HK-2 (cell line): ENCODE measurements around the gene DAAM2.

Source experiments
- DNase-seq: peaks from one replicate; pipeline ENCODE4 v3.0.0-alpha.2; 2018; ENCODE audit not compliant: unreplicated experiment

Gene DAAM2

GRCh38 chr6:39791850-39792539 lies at the start of gene DAAM2:
DAAM2 (plus strand) TSS chr6:39792376; CDS start chr6:39856303, 63,927 bp downstream.
- DNase-seq: no peak

DNA sequence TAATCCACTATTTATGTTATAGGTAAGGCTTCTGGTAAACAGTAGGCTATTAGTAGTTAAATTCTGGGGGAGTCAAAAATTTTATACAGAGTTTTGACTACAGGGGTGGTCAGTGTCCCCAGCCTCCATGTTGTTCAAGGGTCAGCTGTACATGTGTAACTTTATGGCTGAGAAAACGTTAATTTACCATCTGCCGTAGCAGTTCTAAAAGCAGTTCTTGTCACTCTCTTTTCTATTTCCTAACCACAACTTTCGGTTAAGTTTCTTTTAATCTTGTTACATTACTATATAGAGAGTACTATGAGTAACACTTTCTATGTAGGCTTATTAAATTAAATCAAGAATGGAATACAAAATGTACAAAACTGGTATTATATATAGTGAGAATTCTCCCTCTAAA lies 45.4 kb upstream of the DAAM2 start:
- DNase-seq: no peak

DNA sequence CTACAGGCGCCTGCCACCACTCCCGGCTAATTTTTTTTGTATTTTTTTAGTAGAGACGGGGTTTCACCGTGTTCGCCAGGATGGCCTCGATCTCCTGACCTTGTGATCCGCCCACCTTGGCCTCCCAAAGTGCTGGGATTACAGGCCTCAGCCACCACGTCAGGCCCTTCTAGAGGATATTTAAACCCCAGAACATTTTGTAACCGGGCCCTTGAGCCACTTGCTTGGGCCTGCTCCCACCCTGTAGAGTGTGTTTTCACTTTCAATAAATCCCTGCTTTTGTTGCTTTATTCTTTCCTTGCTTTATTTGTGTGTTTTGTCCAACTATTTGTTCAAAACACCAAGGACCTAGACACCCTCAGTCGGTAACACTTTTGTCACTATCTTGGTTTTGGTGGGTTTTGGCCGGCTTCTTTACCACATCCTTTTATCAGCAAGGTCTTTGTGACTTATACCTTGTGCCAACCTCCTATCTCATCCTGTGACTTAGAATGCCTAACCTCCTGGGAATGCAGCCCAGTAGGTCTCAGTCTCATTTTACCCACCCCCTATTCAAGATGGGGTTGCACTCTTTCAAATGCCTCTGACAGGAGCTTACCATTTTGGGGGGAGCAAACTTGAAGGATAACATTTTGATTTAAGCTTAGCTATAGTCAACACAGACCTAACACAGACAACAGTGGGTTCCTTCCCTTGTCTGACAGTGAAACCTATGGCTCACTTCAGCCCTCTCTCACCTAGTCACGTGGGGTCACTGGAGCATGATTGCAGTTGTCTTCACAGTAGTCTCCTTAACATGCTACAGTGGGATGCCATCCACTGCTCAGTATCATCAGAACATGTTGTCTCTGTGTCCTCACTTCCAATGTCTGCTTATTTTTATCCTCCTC lies 39.1 kb upstream of the DAAM2 start:
- DNase-seq: no peak

DNA sequence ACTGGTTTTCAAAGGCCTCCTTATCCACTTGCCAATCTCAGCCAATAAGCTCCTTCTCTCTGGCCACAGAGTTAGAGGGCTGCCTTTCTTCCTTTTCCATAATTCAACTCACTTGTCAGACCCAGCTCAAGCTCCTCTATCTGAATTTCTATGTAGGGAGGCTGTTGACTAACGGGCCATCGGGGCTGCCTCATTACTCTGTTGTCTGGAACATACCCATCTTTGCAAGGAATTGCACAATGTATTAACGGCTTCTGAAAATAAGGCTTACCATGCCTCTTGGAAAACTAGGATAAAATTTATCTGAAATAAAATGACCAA lies 38.5 kb upstream of the DAAM2 start:
- DNase-seq: no peak

GRCh38 chr6:39754514-39755115 lies 37.6 kb upstream of the DAAM2 start:
- no peak for DNase-seq

- DNase-seq: no peak
These were observed 36.9 kb upstream of the DAAM2 start for GRCh38 chr6:39755231-39755630.

- DNase-seq: no peak
These were observed 35.6 kb upstream of the DAAM2 start for GRCh38 chr6:39756582-39756981.

DNA sequence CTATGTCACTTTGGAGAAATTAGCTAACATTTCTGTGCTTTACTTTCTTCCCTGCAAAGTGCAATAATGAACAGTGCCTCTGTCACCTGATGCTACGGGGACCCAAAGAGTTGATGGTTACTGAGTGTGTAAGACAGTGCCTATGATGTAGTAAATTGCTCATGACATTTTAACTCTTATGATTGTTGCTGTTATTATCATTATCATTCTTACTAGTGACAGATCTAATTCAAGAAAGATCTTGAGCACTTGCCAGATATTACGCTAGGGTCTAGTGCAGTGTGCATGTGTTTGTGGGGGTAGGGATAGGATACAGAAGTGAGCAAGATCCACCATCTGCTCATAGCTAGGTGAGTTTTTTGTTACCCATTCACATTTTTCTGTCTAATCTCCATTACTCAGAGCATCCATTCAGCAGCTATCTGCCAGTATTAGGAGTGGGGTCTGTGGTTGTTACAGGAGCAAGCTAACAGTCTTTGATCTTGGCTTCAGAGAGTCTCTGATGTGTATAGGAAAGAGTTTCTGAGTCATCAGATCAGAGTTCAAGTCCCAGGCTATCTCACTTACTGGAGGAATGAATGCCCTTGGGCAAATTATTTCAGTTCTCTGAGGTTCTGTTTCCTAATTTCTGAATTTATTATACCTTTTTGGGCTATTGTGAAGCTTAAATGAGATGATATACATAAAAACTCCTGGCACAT lies 33.1 kb upstream of the DAAM2 start:
- DNase-seq: no peak

GRCh38 chr6:39760226-39760952 lies 31.8 kb upstream of the DAAM2 start:
- DNase-seq: no peak

- DNase-seq: no peak
These were observed 26.6 kb upstream of the DAAM2 start for GRCh38 chr6:39765508-39766065.

DNA sequence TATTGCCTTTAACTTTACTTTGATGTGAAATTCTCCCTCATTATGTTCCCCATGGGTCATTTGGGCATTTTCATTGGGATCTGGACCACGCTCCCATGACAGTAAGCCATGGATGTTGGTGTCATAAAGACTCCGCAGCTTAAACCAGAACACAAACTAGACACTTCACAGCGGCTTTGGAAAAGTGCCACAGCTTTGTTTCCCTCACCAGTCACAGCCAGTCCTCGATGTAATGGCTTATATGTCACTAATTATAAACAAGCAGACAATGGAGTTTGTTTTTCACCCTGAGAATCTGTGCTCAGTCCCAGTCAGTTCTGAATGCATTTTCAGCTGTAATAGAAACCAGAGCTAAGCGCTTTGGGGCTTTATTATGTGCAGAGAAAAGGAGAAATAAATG lies 23.2 kb upstream of the DAAM2 start:
- DNase-seq: no peak

- DNase-seq: no peak
These were observed 21.7 kb upstream of the DAAM2 start for GRCh38 chr6:39770446-39770845.

DNA sequence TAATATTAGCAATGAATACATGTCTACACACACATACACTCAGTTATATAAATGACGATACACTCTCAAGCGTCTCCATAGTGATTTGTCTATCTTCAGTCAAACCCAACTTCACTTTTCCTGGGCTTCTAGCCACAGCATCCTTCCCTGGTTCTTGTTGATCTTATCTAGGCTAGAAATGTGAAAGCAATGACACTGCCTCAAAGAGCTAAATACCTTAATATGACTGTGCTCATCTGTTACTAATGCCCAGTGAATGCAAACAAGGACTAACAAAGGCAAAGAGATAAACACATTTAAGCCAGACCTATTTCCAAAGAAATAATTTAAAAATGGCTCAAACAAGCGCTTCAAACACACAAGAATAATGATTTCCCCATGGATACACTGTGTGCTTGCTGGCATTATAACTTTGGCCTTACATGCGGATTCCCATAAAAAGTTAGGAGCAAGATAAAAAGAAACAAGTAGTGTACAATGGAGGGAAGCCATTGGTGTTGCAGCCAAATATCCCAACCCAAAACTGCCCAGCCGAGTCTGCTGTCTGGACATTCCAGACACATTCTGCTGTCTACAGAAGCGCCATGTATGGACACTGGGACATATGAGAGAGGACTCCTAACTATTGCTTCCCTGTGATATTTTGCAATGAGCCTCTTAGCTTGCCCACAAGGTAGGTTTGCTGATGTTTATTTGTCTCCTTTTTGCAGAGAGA lies 19.5 kb upstream of the DAAM2 start:
- no peak for DNase-seq

DNA sequence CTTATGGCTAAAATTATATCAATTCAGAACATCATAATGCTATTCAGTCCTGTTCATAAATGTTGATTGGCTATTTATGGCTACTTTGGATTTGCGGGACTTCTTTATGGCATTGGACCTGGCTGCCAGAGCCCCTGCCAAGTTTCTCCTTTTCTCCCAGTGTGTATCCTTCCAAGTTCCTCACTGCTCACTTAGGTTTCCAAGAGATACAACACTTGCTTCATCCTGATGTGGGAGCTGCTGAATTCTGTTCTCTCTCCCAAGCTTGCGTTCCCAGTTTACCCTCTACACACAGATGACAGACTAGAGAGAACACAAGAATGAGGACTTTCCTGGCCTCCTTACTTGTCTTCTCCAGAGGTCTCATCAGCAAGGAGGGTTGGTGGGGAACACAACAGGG lies 18.4 kb upstream of the DAAM2 start:
- DNase-seq: no peak

GRCh38 chr6:39776581-39776980 lies 15.6 kb upstream of the DAAM2 start:
- DNase-seq: no peak

DNA sequence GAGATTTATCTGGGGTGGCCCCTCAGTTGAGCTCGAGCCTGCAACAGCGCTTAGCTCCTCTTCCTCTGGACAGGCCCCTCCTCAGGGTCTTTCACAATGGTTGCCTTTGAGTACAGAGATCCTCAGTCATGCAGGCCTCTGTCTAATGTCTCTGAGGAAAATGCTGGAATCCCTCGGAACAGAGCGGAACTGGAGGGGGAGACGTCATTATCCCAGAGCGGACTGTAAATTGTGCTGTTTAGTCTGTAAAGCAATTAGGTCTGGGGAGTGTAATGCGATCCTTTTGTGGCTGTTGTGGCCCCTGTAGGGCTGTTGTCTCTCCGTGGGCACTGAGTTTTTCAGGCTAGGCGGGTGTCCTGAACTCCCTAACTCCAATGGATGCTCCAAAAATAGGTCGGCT lies 15.0 kb upstream of the DAAM2 start:
- DNase-seq: no peak

- DNase-seq: no peak
These were observed 14.5 kb upstream of the DAAM2 start for GRCh38 chr6:39777661-39778060.

DNA sequence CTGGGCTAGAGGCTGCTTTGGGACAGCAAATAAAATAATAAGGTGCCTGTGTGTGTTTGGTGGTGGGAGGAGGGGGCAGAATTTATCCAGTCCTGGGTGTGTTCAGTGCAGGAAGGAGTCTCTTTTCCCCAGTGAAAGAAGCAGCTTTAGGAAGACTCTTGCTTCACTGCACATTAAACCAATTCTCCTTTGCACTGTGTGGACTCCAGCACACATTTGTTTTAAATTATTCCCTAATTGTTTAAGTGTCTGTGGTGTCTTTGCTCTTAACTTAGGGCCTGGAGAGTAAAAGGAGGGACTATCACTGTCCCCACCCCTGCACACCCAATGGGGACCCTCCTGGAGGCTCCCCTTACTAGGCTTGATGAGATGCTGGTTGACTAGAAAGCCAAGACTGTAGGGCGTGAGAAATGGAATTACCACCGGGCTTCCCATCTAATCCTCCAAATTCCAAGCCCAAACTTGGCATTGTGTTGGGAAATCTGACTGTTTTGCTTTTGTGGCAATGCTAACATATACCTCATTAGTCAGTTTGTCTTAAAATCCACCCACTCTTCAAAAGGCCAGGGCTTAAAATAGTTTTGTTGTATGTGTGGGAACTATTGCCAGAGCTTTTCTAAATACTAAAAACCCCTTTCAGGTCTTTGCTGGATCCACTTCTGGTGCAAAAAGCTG lies 13.5 kb upstream of the DAAM2 start:
- DNase-seq: no peak

DNA sequence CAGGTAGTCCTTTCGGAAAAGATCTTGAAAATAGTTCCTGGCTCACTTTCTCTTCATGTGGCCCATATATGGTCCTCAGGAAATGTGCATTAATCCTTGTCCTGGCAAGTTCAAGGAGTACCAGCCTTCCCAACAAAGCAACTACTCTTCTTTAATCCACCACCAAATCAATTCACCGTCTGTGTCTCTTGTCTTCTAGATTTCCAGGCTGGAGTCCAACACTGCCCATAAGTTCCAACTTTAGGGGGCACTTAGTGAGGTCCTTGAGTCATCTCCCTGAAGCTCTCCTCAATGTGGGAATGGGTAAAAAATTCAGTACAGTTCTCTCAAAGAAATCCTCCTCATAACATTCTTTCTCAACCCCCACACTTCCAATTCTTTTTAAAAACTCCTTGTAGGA lies 6.9 kb upstream of the DAAM2 start:
- no peak for DNase-seq

- DNase-seq: no peak
These were observed 5.5 kb upstream of the DAAM2 start for GRCh38 chr6:39786649-39787048.
